ENCODE results near the gene SAPCD2. TPM values are rescaled to one million over a fixed set of nuclear protein-coding genes. Genes with fewer than 3 reads are reported as not detected.

Gene SAPCD2
- total and polyA plus RNA-seq, 9 of the 15 experiments (the other 6 are each of a cell fraction or from before 2014, with no cell fraction given) = 3.4 to 91.8 (median 18.8) TPM

DNA sequence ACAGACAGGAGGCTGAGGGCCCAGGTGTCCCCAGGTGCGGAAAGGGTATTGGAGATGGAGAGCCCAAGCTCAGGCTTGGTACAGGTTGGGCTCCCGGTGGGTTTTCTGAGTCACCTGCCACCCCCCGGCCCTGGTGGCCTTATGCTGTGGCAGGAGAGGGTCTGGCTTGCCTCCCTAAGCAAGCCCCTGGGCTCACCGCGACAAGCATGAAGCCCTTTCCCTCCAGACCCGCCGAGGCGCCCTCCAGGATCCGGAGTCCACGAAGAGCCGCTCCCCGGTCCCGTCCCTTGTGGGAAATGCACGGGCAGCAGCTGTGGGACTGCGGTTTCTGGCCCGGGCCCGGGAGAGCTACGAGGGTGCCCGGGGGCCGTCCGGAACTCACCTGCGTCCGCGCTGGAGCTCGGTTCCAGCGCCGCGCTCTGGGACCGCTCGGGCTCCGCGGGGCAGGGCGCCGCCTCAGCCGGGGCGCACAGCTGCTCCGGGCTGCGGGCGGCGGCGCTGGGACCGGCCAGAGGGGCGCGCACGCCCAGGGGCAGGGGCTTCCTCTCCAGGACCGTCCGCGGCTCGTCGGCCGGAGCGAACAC is 757 bp downstream of the SAPCD2 start:
- Histone ChIP-seq H3K27me3 (ENCODE audit: control insufficient read depth in 2 of 2, insufficient read depth in 2 of 2, low read length in 2 of 2) (no peaks in the 10 kb centered on the region), H3K4me2 (ENCODE audit: insufficient read depth, low read length) (peak overlapping the region; percentile 91), H3K27ac (ENCODE audit: extremely low read depth, low read depth, low read length) (peak overlapping the region; percentile 88; the same call in 2 of the 3 replicates), H3K36me3 (ENCODE audit: control insufficient read depth, insufficient read depth, low read length) (peaks cover 29% of the 10 kb centered on the region; the same call in 2 of the 3 replicates), H4K20me1 (replicated peaks; ENCODE audit: control insufficient read depth, insufficient read depth, low read length) (peaks cover 14% of the 10 kb centered on the region), H3K9me1 (ENCODE audit: control insufficient read depth, insufficient read depth, low read length) (peaks cover 8% of the 10 kb centered on the region), H3K79me2 (ENCODE audit: control insufficient read depth, insufficient read depth, low read length) (peaks cover 39% of the 10 kb centered on the region), H3K9ac (ENCODE audit: insufficient read depth in 1 of 2, low read depth in 2 of 2, low read length in 2 of 2) (peak overlapping the region; percentile 86 to 94; a peak in 3 of 4 replicates), H3K4me1 (replicated peaks in 1 of 2; ENCODE audit: control insufficient read depth in 2 of 2, insufficient read depth in 2 of 2, low read length in 2 of 2) (peaks cover 32 to 80% of the 10 kb centered on the region in 2 experiments), H2AFZ (ENCODE audit: low read depth, low read length) (no peak overlapping the region), H3K9me3 (replicated peaks; ENCODE audit: control insufficient read depth, insufficient read depth, low read depth, low read length) (no peaks in the 10 kb centered on the region), H3K4me3 (peak overlapping the region; percentile 65)
- ChIA-PET CTCF (ENCODE audit: low intra/inter-chr PET ratio) (interaction anchor here (0.6 to 0.9 kb wide), 2 partner anchors 24 to 830 kb away, joined by 4 to 5 read pairs; partner anchors contain the start of gene NPDC1), POLR2A (interaction anchor here (1.0 to 2.5 kb wide), 4 partner anchors 10 to 23 kb away, joined by 3 to 14 read pairs (median 4); partner anchors contain the start of genes MAN1B1 and NPDC1)
- intact Hi-C loops (cut with micrococcal nuclease) = loop anchor here (2.0 kb wide), 1 partner anchor 17 kb away; the partner anchor contains the start of gene MAN1B1
- BruUV-seq (replicated peaks) = no TSS peak
- FAIRE-seq (no peak), DNase-seq (ENCODE audit: extremely low read depth in 1 of 4, low spot score in 3 of 4) (peak in 3 of 4 experiments; percentile 41 to 54 (median 49)), ATAC-seq (peak; percentile 15; the same call in 2 of the 3 replicates)
- in situ Hi-C loops (cut with MboI) = no loop called here
- 4% methylated on average over 15 of the region's 52 CpGs for WGBS (ENCODE audit: insufficient coverage, low coverage, missing lambda C conversion rate)
- TF ChIP-seq CHD1 (IDR thresholded peaks at IDR 0.05; ENCODE audit: low read length) = peak; percentile 38
- TF ChIP-seq, protein P1, sequence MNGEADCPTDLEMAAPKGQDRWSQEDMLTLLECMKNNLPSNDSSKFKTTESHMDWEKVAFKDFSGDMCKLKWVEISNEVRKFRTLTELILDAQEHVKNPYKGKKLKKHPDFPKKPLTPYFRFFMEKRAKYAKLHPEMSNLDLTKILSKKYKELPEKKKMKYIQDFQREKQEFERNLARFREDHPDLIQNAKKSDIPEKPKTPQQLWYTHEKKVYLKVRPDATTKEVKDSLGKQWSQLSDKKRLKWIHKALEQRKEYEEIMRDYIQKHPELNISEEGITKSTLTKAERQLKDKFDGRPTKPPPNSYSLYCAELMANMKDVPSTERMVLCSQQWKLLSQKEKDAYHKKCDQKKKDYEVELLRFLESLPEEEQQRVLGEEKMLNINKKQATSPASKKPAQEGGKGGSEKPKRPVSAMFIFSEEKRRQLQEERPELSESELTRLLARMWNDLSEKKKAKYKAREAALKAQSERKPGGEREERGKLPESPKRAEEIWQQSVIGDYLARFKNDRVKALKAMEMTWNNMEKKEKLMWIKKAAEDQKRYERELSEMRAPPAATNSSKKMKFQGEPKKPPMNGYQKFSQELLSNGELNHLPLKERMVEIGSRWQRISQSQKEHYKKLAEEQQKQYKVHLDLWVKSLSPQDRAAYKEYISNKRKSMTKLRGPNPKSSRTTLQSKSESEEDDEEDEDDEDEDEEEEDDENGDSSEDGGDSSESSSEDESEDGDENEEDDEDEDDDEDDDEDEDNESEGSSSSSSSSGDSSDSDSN (IDR thresholded peaks at IDR 0.05; ENCODE audit: borderline replicate concordance in 1 of 2, low read depth in 2 of 2, low read length in 2 of 2) = peak; percentile 69 to 83; a peak in 2 of 4 replicates
- no peak for TF ChIP-seq SOX6 (IDR thresholded peaks at IDR 0.05)
- TF ChIP-seq FOXP1 (CRISPR knock-in tag; IDR thresholded peaks at IDR 0.05) = 0 out of 2 replicates have a peak, but pooled peaks have one; percentile 38
- TF ChIP-seq KDM2B (CRISPR knock-in tag; IDR thresholded peaks at IDR 0.05) = peak; percentile 89
- TF ChIP-seq SIN3A (IDR thresholded peaks at IDR 0.05; ENCODE audit: borderline replicate concordance in 2 of 2, control insufficient read depth in 1 of 2, low read depth in 2 of 2, low read length in 2 of 2) = peak; percentile 16 to 60; a peak in 2 of 4 replicates
- TF ChIP-seq HCFC1 (IDR thresholded peaks at IDR 0.05; ENCODE audit: low read depth, low read length) = no peak
- 0 out of 2 replicates have a peak, but pooled peaks have one; percentile 16 for TF ChIP-seq ZBTB1 (CRISPR knock-in tag; IDR thresholded peaks at IDR 0.05; ENCODE audit: borderline replicate concordance, low read depth)
- no peak for TF ChIP-seq E4F1 (CRISPR knock-in tag; IDR thresholded peaks at IDR 0.05; ENCODE audit: borderline replicate concordance)
- TF ChIP-seq ZBTB7A (IDR thresholded peaks at IDR 0.05; ENCODE audit: borderline replicate concordance, control insufficient read depth, low read depth, low read length) = peak; percentile 66; the same call in 1 of the 2 replicates

Data from K562 (cell line).